RPMI7951 (cell line): ENCODE results near the gene XPNPEP3. TPM values are rescaled to one million over a fixed set of nuclear protein-coding genes. Genes with fewer than 3 reads are reported as not detected.
A peak's percentile ranks its signal among the peaks of the same experiment; 100 is the strongest.
"Not testable (repeated sequence)": the region's sequence is repeated elsewhere in the genome, so short reads cannot be mapped to it uniquely, and the experiment has no call there.

Experiments used
- DNase-seq: peaks from one replicate; pipeline ENCODE4 v3.0.0-alpha.2; 2012; ENCODE audit warnings: low read depth
- total RNA-seq: library from RNA; depleted of rRNA; stranded (reverse); fragments of >200 nt; shearing (Covaris generic); gene quantifications from 2 replicates; pipeline ENCODE4 v1.2.3, GENCODE V29; 2014

The XPNPEP3 gene
- total RNA-seq, 1 experiment from 2014 or later: 7.9 TPM

- no peak for DNase-seq
Measured at GRCh38 chr22:40857309-40857855, 434 bp downstream of the XPNPEP3 start.

GRCh38 chr22:40862013-40862412 is 5.1 kb downstream of the XPNPEP3 start, which contains the start of gene DNAJB7:
Gene DNAJB7, minus strand, starts transcription at chr22:40862113. Its CDS starts 119 bp downstream, at chr22:40861994.
- no peak for DNase-seq

- no peak for DNase-seq
Measured at GRCh38 chr22:40862537-40862936, 5.6 kb downstream of the XPNPEP3 start.

- no peak for DNase-seq
Measured at GRCh38 chr22:40867109-40867508, 10.2 kb downstream of the XPNPEP3 start.

GRCh38 chr22:40868379-40868778 is 11.4 kb downstream of the XPNPEP3 start:
- DNase-seq: not testable (repeated sequence)

GRCh38 chr22:40874016-40874415 is 17.1 kb downstream of the XPNPEP3 start:
- no peak for DNase-seq

GRCh38 chr22:40875111-40875510 is 18.2 kb downstream of the XPNPEP3 start:
- no peak for DNase-seq

- DNase-seq: no peak
Measured at GRCh38 chr22:40876907-40877306, 20.0 kb downstream of the XPNPEP3 start.

- DNase-seq: no peak
Measured at GRCh38 chr22:40877488-40877887, 20.5 kb downstream of the XPNPEP3 start.

GRCh38 chr22:40878922-40879321 is 22.0 kb downstream of the XPNPEP3 start:
- DNase-seq: no peak

- DNase-seq: no peak
Measured at GRCh38 chr22:40889116-40889515, 32.2 kb downstream of the XPNPEP3 start.

- peak; percentile 26 for DNase-seq
Measured at GRCh38 chr22:40890881-40891280, 33.9 kb downstream of the XPNPEP3 start.

GRCh38 chr22:40894417-40894816 is 37.5 kb downstream of the XPNPEP3 start:
- no peak for DNase-seq

GRCh38 chr22:40898850-40899357 is 42.0 kb downstream of the XPNPEP3 start:
- DNase-seq: peak; percentile 67

GRCh38 chr22:40904101-40904500 is 47.2 kb downstream of the XPNPEP3 start:
- no peak for DNase-seq

- DNase-seq: no peak
Measured at GRCh38 chr22:40908895-40909294, 51.9 kb downstream of the XPNPEP3 start.

GRCh38 chr22:40911772-40912171 is 54.8 kb downstream of the XPNPEP3 start:
- no peak for DNase-seq

- DNase-seq: not testable (repeated sequence)
Measured at GRCh38 chr22:40912987-40913386, 56.0 kb downstream of the XPNPEP3 start.

GRCh38 chr22:40919446-40919845 is 62.5 kb downstream of the XPNPEP3 start:
- no peak for DNase-seq

- no peak for DNase-seq
Measured at GRCh38 chr22:40920526-40920925, 63.6 kb downstream of the XPNPEP3 start.

GRCh38 chr22:40922484-40923303 is 65.7 kb downstream of the XPNPEP3 start:
- peak; percentile 52 for DNase-seq

GRCh38 chr22:40928657-40929056 is 71.7 kb downstream of the XPNPEP3 start:
- no peak for DNase-seq

GRCh38 chr22:40932396-40932795 is 75.4 kb downstream of the XPNPEP3 start:
- DNase-seq: no peak
